Heart right ventricle (tissue), 16 donors: ENCODE data around the gene NUP133. TPM values are rescaled to one million over a fixed set of nuclear protein-coding genes. Genes with fewer than 3 reads are reported as not detected.

Experiments used
- ATAC-seq, 8 donors: fragments of 200-7000 bp; cut with Tn5 transposase; one replicate each; pipeline ENCODE4 v1.9.1; 2020; ENCODE audit warnings: mild to moderate bottlenecking in 8 of 8, moderate library complexity in 8 of 8, moderate number of reproducible peaks in 1 of 8
- DNase-seq, 2 donors: peaks; one replicate each; pipeline ENCODE4 v3.0.0-alpha.2; 2020
- H3K27ac ChIP-seq, 10 donors: fragments of 200-600 bp; sonication (generic) in 2 of 10; one replicate each; pipeline versions ENCODE4 v1.5.0 to v1.8.0; 2020 to 2022; ENCODE audit warnings: mild to moderate bottlenecking in 3 of 10
- H3K27me3 ChIP-seq, 7 donors: fragments of 200-600 bp; one replicate each; pipeline ENCODE4 v1.8.0; 2021 to 2022; ENCODE audit warnings: mild to moderate bottlenecking in 2 of 7
- H3K36me3 ChIP-seq, 9 donors: fragments of 200-600 bp; sonication (generic) in 1 of 9; one replicate each; pipeline versions ENCODE4 v1.5.0 to v1.8.0; 2020 to 2022; ENCODE audit warnings: mild to moderate bottlenecking in 2 of 9
- H3K4me1 ChIP-seq, 9 donors: fragments of 200-600 bp; sonication (generic) in 1 of 9; one replicate each; pipeline versions ENCODE4 v1.5.0 to v1.8.0; 2020 to 2022; ENCODE audit warnings: mild to moderate bottlenecking in 4 of 9
- H3K4me3 ChIP-seq, 10 donors: fragments of 200-600 bp; sonication (generic) in 2 of 10; one replicate each; pipeline versions ENCODE4 v1.5.0 to v1.8.0; 2020 to 2022; ENCODE audit warnings: mild to moderate bottlenecking in 7 of 10, moderate library complexity in 2 of 10
- H3K9me3 ChIP-seq, 11 donors: fragments of 200-600 bp in 10 of 11; sonication (generic) in 2 of 11; one replicate each; pipeline versions ENCODE4 v1.5.0 to v1.8.0; 2013 to 2022; ENCODE audit warnings: mild to moderate bottlenecking in 2 of 11, control low read depth in 1 of 11, moderate library complexity in 1 of 11
- CTCF ChIP-seq, 9 donors: fragments of 200-600 bp; sonication (generic) in 2 of 9; IDR thresholded peaks; one replicate each; pipeline versions ENCODE4 v1.5.0 to v1.8.0; 2021 to 2022; ENCODE audit warnings: antibody characterized with exemption in 9 of 9, mild to moderate bottlenecking in 5 of 9, moderate library complexity in 1 of 9
- WGBS, 2 donors: extraction: QIAGEN DNeasy Blood & Tissue Kit; methylation state at CpG; one replicate each; pipeline ENCODE4 v1.1.7; 2013; ENCODE audit warnings: inconsistent platforms in 1 of 2; 5-methylcytosine and 5-hydroxymethylcytosine counted together
- intact Hi-C, 10 donors: fragments of 100-400 bp; cut with DNase I; formaldehyde crosslinking; loops; one replicate each; pipeline versions ENCODE4 v1.11.1 to v1.14.2; 2022
- polyA plus RNA-seq, 2 donors: library from polyadenylated mRNA; stranded (reverse); fragments of 200-250 nt; gene quantifications; one replicate each; pipeline ENCODE4 v1.2.3, GENCODE V29; 2013
- total RNA-seq, 10 donors: library from RNA; stranded (reverse); fragmentation: NEBNext Ultra II Directional in 3 of 10; extraction: Animal tissue kit (Norgen Biotek cat#: 25700) in 3 of 10; gene quantifications; one replicate each; pipeline versions ENCODE4 v1.2.1 to v1.2.4, GENCODE V29; 2021 to 2023
- donor health status: Arrhythmogenic right ventricular cardiomyopathy.
- donor health status: ischemic (EF 13 %, LVEDD 7.1; RV severe dilation, severe dysfunction).
- donor health status: healthy with polysubstance abuse.
- donor health status: DM: no; HTN: yes; CAD: no.
- donor health status: DM: no; HTN: no; CAD: no.
- donor health status: ischemic (EF 25% LVEDD 6.9; RV normal size, moderate dysfunction).
- donor health status: ischemic (EF 25% LVEDD 5.7; RV mildly dilated, moderate dysfunction).
- donor health status: healthy.
- donor health status: DM: yes; HTN: yes; CAD: no.
- donor health status: Ischemic cardiomyopathy.
- donor health status: ischemic (EF 35%, LVEDD 5.7; RV mildly dilated, moderate dysfunction).
- donor health status: nonischemic (EF 11% LVEDD 7.7; RV severe dilation, severe dysfunction).
- donor health status: DM: yes; HTN: yes; CAD: no.
- donor health status: PGD.
- donor health status: ischemic (EF 29% LVEDD 5.4; RV normal size, mild dysfunction).
- donor health status: nonischemic (EF 23%, LVEDD 6.1; RV moderate dilation, normal function).

The NUP133 gene
- total and polyA plus RNA-seq, 12 donors = 9.3 to 36.3 (median 31.3) TPM

DNA sequence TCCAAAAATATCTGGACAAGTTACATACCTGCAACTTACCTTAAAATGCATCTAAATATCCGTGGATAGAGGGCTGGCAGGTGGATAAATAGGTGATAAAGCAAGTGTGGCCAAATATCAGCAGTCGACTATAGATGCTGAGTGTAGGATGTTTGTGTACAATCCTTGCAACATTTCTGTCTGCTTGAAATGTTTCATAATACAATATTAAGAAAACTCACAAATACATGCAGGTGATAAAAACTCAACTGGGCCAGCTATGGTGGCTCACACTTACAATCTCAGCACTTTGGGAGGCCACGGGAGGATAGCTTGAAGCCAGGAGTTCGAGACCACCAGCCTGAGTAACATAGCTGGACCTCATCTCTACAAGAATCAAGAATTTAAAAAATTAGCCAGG lies 115.2 kb downstream of the NUP133 start:
- H3K4me1 ChIP-seq = no peaks in the 10 kb centered on the region
- no peak for TF ChIP-seq CTCF (IDR thresholded peaks at IDR 0.05)
- H3K9me3 ChIP-seq = peaks cover 0 to 7% (median 0%) of the 10 kb centered on the region in 11 donors
- H3K36me3 ChIP-seq = no peaks in the 10 kb centered on the region
- DNase-seq = no peak
- intact Hi-C loops = no loop called here
- WGBS, 2 donors = 74 to 81% methylated on average over 4 of the region's 4 CpGs
- H3K27ac ChIP-seq = no peak overlapping the region
- H3K27me3 ChIP-seq = peaks cover 0 to 16% (median 6%) of the 10 kb centered on the region in 7 donors
- ATAC-seq = no peak
- H3K4me3 ChIP-seq = no peak overlapping the region

Other genes with a start within 250 kb of the NUP133 start
- gene RAB4A, start 237.2 kb downstream of the NUP133 start, total RNA-seq = 100 to 1,000 TPM in 9 of 10 donors, 10 to 100 TPM in 1; 94.8 to 131 (median 116) TPM
- gene RAB4A, start 237.2 kb downstream of the NUP133 start, polyA plus RNA-seq = 10 to 100 TPM; 15.7 to 57.1 TPM
- gene CCSAP, start 165.3 kb downstream of the NUP133 start, total RNA-seq = 1 to 10 TPM; 1.0 to 4.7 (median 3.5) TPM
- 1 to 10 TPM in 1 of 2 donors, under 1 TPM in 1; 0.91 to 2.0 TPM for gene CCSAP, start 165.3 kb downstream of the NUP133 start, polyA plus RNA-seq
- over 10,000 TPM in 5 of 10 donors, 1,000 to 10,000 TPM in 4, 100 to 1,000 TPM in 1; 976 to 17,994 (median 10,145) TPM for gene ACTA1, start 74.2 kb downstream of the NUP133 start, total RNA-seq
- gene ACTA1, start 74.2 kb downstream of the NUP133 start, polyA plus RNA-seq = 1,000 to 10,000 TPM; 2,463 to 2,779 TPM
- 10 to 100 TPM in 8 of 10 donors, 1 to 10 TPM in 2; 8.9 to 13.5 (median 11.9) TPM for gene ABCB10, start 50.4 kb upstream of the NUP133 start, total RNA-seq
- 10 to 100 TPM in 1 of 2 donors, 1 to 10 TPM in 1; 4.2 to 11.1 TPM for gene ABCB10, start 50.4 kb upstream of the NUP133 start, polyA plus RNA-seq
- 10 to 100 TPM in 9 of 10 donors, 1 to 10 TPM in 1; 9.7 to 13.7 (median 11.2) TPM for gene TAF5L, start 117.8 kb upstream of the NUP133 start, total RNA-seq
- gene TAF5L, start 117.8 kb upstream of the NUP133 start, polyA plus RNA-seq = 1 to 10 TPM; 6.0 to 8.6 TPM
- 1 to 10 TPM; 2.9 to 5.6 (median 4.4) TPM for gene URB2, start 117.9 kb upstream of the NUP133 start, total RNA-seq
- 1 to 10 TPM; 1.6 to 2.1 TPM for gene URB2, start 117.9 kb upstream of the NUP133 start, polyA plus RNA-seq